ENCODE data around the gene LARP1. TPM values are rescaled to one million over a fixed set of nuclear protein-coding genes. Genes with fewer than 3 reads are reported as not detected.
A peak's percentile ranks its signal among the peaks of the same experiment; 100 is the strongest.

LARP1 gene
- polyA plus RNA-seq, 1 donor (not counting 4 experiments of a cell fraction or from before 2014, with no cell fraction given), result 65.6 TPM

DNA sequence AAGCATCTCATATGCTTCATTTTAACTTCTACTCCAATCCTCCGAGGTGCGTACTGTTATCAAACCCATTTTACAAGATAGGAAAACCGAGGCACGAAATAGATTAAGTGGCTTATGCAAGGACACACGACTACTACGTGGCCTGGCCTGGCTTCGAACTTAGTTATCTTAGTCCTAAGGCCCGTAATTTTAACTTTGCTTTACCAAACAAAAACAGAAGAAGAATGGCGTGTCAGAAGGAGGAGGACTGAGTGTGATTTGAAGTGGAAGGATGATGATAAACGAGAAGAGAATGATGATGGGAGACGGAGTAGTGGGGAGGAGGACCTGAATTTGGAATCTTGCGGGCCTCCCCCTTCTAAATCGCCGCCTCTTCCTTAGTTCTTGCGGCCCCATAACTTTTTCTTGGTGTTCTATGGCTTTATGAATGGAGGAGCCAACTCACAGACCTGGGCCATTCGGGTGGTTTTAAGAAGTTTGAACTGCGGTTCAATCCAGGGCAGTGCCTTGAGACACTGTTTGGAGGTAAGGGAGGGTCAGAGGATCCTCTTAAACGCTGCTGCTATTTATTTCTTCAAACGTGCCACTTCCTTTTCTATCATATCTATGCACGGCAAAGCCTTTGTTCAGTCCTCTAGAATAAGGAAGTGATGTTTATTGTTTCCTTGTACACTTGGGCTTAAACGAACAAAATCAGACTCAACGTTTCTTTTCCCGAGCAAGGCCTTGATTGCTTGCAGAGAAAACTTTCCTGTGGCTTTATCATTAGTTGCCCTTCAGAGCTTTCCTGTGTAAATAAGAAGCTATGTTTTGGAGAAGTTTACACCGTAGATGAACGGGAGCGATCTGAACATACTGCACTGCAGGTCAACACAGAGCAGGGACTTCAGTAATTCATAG is 104.0 kb downstream of the LARP1 start:
- peak overlapping the region; percentile 100 for H3K4me2 ChIP-seq (ENCODE audit: control insufficient read depth, extremely low read depth, insufficient read depth, low read depth, low read length)
- H3K4me1 ChIP-seq (ENCODE audit: control insufficient read depth, extremely low read depth, insufficient read depth, low read length), result peaks cover 19% of the 10 kb centered on the region
- H3K79me2 ChIP-seq (ENCODE audit: control insufficient read depth, insufficient read depth, low read length), result peaks cover 55% of the 10 kb centered on the region
- H2AFZ ChIP-seq (ENCODE audit: control insufficient read depth, low read length), result peak overlapping the region; percentile 64
- no peak for DNase-seq (ENCODE audit: low read depth, low spot score)
- FAIRE-seq, result no peak
- no peaks in the 10 kb centered on the region for H3K9me1 ChIP-seq (ENCODE audit: control insufficient read depth, extremely low read depth, insufficient read depth, low read length)
- peaks cover 4 to 7% of the 10 kb centered on the region in 2 experiments for H3K36me3 ChIP-seq (ENCODE audit: control insufficient read depth in 2 of 2, extremely low read depth in 1 of 2, insufficient read depth in 2 of 2, low read length in 2 of 2)
- dilution Hi-C loops (cut with MboI; ENCODE audit: extremely low pct_ligation_motif_present, low sequenced_read_pairs), result no loop called here
- H4K20me1 ChIP-seq (ENCODE audit: control insufficient read depth, extremely low read depth, insufficient read depth, low read length), result no peaks in the 10 kb centered on the region
- peak overlapping the region; percentile 88 for H3K27ac ChIP-seq (ENCODE audit: control insufficient read depth, insufficient read depth, low read length)
- H3K27me3 ChIP-seq (ENCODE audit: control insufficient read depth, extremely low read depth, insufficient read depth, low read length), result no peaks in the 10 kb centered on the region
- no peak for TF ChIP-seq EZH2 (IDR thresholded peaks at IDR 0.05; ENCODE audit: low read length)
- TF ChIP-seq, protein P1, sequence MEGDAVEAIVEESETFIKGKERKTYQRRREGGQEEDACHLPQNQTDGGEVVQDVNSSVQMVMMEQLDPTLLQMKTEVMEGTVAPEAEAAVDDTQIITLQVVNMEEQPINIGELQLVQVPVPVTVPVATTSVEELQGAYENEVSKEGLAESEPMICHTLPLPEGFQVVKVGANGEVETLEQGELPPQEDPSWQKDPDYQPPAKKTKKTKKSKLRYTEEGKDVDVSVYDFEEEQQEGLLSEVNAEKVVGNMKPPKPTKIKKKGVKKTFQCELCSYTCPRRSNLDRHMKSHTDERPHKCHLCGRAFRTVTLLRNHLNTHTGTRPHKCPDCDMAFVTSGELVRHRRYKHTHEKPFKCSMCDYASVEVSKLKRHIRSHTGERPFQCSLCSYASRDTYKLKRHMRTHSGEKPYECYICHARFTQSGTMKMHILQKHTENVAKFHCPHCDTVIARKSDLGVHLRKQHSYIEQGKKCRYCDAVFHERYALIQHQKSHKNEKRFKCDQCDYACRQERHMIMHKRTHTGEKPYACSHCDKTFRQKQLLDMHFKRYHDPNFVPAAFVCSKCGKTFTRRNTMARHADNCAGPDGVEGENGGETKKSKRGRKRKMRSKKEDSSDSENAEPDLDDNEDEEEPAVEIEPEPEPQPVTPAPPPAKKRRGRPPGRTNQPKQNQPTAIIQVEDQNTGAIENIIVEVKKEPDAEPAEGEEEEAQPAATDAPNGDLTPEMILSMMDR (optimal IDR thresholded peaks at IDR 0.05 in 1 of 3, IDR thresholded peaks at IDR 0.05 in 1 of 3, conservative IDR thresholded peaks at IDR 0.05 in 1 of 3; ENCODE audit: extremely low read depth in 1 of 3, insufficient read depth in 2 of 3, low read length in 3 of 3), result no peak
- H3K4me3 ChIP-seq (ENCODE audit: control insufficient read depth in 2 of 3, extremely low read depth in 1 of 3, insufficient read depth in 2 of 3, low read depth in 1 of 3, low read length in 3 of 3), result peak overlapping the region; percentile 80 to 90 (median 87)
- H3K9ac ChIP-seq (ENCODE audit: control insufficient read depth, extremely low read depth, insufficient read depth, low read length), result peak overlapping the region; percentile 94
- no peaks in the 10 kb centered on the region for H3K9me3 ChIP-seq (ENCODE audit: control insufficient read depth, low read depth, low read length)

DNA sequence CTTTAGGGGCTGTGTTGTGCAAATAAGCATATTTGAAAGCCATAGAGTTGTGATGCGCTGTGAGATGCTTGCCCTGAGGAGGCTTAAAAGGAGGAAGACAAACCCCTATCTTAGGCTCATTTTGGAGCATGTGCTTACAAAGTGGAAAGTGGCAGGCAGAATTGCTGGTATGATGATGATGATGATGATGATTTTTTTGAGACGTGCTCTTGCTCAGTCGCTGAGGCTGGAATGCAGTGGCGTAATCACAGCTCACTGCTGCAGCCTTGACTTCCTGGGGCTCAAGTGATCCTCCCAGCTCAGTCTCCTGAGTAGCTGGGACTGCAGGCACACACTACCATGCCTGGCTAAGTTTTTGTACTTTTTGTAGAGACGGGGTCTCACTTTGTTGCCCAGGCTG is 104.9 kb downstream of the LARP1 start:
- peak overlapping the region; percentile 100 for H3K4me2 ChIP-seq (ENCODE audit: control insufficient read depth, extremely low read depth, insufficient read depth, low read depth, low read length)
- H3K27me3 ChIP-seq (ENCODE audit: control insufficient read depth, extremely low read depth, insufficient read depth, low read length), result no peaks in the 10 kb centered on the region
- DNase-seq (ENCODE audit: low read depth, low spot score) (no peak), FAIRE-seq (no peak)
- peak overlapping the region; percentile 80 to 90 (median 87) for H3K4me3 ChIP-seq (ENCODE audit: control insufficient read depth in 2 of 3, extremely low read depth in 1 of 3, insufficient read depth in 2 of 3, low read depth in 1 of 3, low read length in 3 of 3)
- no peaks in the 10 kb centered on the region for H3K9me1 ChIP-seq (ENCODE audit: control insufficient read depth, extremely low read depth, insufficient read depth, low read length)
- H3K4me1 ChIP-seq (ENCODE audit: control insufficient read depth, extremely low read depth, insufficient read depth, low read length), result peaks cover 19% of the 10 kb centered on the region
- dilution Hi-C loops (cut with MboI; ENCODE audit: extremely low pct_ligation_motif_present, low sequenced_read_pairs), result no loop called here
- H3K9ac ChIP-seq (ENCODE audit: control insufficient read depth, extremely low read depth, insufficient read depth, low read length), result peak overlapping the region; percentile 94
- H3K9me3 ChIP-seq (ENCODE audit: control insufficient read depth, low read depth, low read length), result no peaks in the 10 kb centered on the region
- H3K27ac ChIP-seq (ENCODE audit: control insufficient read depth, insufficient read depth, low read length), result peak overlapping the region; percentile 88
- H2AFZ ChIP-seq (ENCODE audit: control insufficient read depth, low read length), result no peak overlapping the region
- TF ChIP-seq EZH2 (IDR thresholded peaks at IDR 0.05; ENCODE audit: low read length), result no peak
- TF ChIP-seq, protein P1 (optimal IDR thresholded peaks at IDR 0.05 in 1 of 3, IDR thresholded peaks at IDR 0.05 in 1 of 3, conservative IDR thresholded peaks at IDR 0.05 in 1 of 3; ENCODE audit: extremely low read depth in 1 of 3, insufficient read depth in 2 of 3, low read length in 3 of 3), result no peak
- H4K20me1 ChIP-seq (ENCODE audit: control insufficient read depth, extremely low read depth, insufficient read depth, low read length), result no peaks in the 10 kb centered on the region
- peaks cover 4 to 10% of the 10 kb centered on the region in 2 experiments for H3K36me3 ChIP-seq (ENCODE audit: control insufficient read depth in 2 of 2, extremely low read depth in 1 of 2, insufficient read depth in 2 of 2, low read length in 2 of 2)
- H3K79me2 ChIP-seq (ENCODE audit: control insufficient read depth, insufficient read depth, low read length), result peaks cover 63% of the 10 kb centered on the region
